Measurements from ENCODE around the gene NINL. TPM values are rescaled to one million over a fixed set of nuclear protein-coding genes. Genes with fewer than 3 reads are reported as not detected.
"Not testable (repeated sequence)": the region's sequence is repeated elsewhere in the genome, so short reads cannot be mapped to it uniquely, and the experiment has no call there.

NINL gene
- total RNA-seq, 1 experiment from 2014 or later: 2.8 TPM

GRCh38 chr20:25600632-25601031 is 15.3 kb upstream of the NINL start:
- no peak for DNase-seq (ENCODE audit: extremely low read depth, low read depth)

- no peak for DNase-seq (ENCODE audit: extremely low read depth, low read depth)
These were observed 7.0 kb upstream of the NINL start for GRCh38 chr20:25592135-25592852.

- not testable (repeated sequence) for DNase-seq (ENCODE audit: extremely low read depth, low read depth)
These were observed 5.4 kb upstream of the NINL start for GRCh38 chr20:25590778-25591177.

GRCh38 chr20:25588491-25588890 is 3.2 kb upstream of the NINL start:
- no peak for DNase-seq (ENCODE audit: extremely low read depth, low read depth)

DNA sequence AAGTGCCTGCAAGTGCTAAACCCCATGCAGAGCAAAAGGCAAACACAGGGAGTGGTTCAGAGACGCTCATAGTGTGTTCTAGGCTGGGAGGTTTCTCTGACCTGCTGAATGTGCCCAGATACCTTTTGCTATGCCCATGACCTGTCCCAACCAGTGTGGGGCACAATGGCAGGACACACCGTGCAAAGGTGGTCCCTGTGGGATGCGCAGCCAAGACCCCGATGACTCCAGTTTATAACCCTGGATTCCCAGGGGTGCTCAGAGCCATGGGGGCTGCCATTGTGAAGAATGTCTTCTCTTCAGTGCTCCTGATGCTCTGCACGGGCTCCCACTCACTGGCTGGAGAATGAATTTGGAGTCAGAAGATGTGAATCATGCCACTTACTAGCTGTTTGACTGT is 2.2 kb upstream of the NINL start:
- no peak for DNase-seq (ENCODE audit: extremely low read depth, low read depth)

GRCh38 chr20:25586877-25587276 is 1.5 kb upstream of the NINL start:
- DNase-seq (ENCODE audit: extremely low read depth, low read depth): no peak

DNA sequence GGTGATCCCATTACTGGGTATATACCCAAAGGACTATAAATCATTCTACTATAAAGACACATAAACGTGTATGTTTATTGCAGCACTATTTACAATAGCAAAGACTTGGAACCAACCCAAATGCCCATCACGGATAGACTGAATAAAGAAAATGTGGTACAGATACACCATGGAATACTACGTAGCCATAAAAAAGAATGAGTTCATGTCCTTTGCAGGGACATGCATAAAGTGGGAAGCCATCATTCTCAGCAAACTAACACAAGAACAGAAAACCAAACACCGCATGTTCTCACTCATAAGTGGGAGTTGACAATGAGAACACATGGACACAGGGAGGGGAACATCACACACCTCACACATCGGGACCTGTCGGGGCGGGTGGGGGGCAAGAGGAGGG is 1.7 kb downstream of the NINL start:
- DNase-seq (ENCODE audit: extremely low read depth, low read depth): not testable (repeated sequence)

DNA sequence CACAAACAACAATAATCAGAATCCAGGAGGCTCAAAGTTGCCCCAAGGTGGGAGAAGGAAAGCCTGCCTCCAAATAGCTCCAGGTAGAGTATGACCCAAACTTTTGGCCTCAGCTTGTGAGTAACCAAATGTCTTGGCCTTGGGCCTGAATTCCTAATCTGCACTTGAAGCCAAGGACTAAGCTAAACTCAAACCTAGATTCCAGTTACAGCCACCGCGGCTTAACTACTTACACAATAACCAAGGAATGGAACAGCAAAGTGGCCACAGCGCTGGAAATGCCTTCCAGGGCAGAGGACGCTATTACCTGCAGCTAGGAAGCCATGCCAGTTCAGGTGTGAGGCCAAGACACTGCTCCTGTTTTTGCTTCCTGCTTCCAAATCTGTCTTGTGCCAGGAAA is 4.6 kb downstream of the NINL start:
- no peak for DNase-seq (ENCODE audit: extremely low read depth, low read depth)

GRCh38 chr20:25579081-25579770 is 6.1 kb downstream of the NINL start:
- no peak for DNase-seq (ENCODE audit: extremely low read depth, low read depth)

- no peak for DNase-seq (ENCODE audit: extremely low read depth, low read depth)
These were observed 8.4 kb downstream of the NINL start for GRCh38 chr20:25576783-25577530.

GRCh38 chr20:25574411-25574810 is 10.9 kb downstream of the NINL start:
- no peak for DNase-seq (ENCODE audit: extremely low read depth, low read depth)

DNA sequence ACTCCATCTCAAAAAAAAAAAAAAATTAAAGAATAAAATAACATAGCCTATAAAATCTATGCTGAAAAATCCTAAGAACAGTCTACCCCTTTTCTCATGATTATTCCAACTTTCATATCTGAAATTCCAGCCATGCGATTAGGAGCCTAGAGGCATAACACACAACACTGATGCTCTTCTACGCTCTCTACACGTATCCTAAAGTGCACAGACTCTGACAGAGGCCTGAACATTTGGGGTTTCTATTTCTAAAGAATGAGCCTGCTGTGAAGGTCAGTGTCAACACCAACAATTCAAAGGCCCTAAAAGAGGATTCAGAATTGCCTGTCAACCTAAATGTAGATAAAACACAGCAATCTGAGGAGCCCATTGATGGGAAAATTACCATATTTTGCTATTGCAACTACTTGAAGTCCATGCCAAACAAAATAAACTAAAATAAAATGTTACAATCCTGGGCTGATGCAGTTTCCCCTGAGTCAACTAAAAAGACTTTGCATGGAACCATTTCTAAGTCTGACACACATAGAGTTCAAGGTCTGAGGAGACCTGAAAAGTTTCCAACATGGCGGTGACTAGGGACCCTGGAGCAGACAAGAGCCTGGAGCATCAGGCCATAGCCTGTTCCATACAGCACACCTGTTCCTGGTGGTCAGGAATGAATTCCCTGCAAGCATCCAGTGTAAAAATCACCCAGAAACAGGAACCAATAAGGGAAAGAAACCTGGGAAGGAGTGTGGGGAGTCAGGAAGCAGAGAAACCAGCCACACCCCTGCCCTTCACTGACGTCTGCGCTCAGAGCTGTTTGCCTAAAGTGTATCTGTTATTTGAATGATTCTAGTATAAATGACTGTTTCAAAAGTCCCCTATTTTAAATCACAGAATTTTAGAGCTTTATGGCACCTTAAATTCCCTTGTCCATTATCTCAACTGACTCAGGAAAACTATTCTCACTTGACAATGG is 11.8 kb downstream of the NINL start:
- DNase-seq (ENCODE audit: extremely low read depth, low read depth): no peak

DNA sequence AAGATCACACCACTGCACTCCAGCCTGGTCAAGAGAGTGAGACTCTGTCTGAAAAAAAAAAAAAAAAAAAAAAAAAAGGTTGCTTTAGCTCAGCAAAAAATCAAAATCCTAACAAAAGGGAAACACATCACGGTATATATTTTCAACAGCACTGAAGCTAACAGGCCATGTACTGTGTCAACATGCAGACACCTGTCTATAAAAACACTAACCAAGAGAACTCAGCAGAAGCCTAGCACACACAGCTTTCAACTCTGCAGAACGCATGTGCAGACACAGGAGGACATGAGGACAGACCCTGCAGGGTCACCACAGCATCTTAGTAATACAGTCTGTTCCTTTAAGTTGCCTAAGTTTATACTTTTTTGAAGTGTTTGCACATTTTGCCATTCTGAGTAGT is 13.5 kb downstream of the NINL start:
- no peak for DNase-seq (ENCODE audit: extremely low read depth, low read depth)

DNA sequence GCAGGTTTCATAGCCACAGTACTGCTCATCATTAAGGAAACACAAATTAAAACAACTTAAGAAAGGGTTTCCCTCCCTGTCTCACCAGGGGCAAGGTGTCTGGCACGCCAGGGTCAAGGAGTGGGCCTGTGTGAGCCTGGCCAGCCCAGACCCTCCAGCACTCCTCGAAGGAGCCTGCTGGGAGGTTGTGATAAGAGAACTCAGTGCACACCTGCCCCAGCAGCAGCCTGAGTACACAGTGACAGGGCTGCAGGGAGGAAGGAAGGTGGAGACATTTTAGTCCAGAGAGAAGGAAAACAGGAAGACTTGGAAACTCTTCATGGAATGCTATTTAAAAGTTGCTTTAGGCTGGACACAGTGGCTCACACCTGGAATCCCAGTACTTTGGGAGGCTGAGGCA is 14.1 kb downstream of the NINL start:
- no peak for DNase-seq (ENCODE audit: extremely low read depth, low read depth)

DNA sequence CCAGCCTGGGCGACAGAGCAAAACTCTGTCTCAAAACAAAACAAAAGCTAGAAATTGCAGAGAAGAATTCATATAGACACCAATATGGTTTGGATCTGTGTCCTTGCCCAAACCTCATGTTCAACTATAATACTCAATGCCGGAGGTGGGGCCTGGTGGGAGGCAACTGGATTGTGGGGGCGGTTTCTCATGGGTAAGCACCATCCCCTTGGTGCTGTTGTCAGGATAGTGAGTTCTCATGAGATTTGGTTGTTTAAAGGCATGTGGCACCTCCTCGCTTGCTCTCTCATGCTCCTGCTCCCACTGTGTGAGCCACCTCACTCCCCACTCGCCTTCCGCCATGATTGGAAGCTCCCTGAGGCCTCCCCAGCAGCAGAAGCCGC is 15.2 kb downstream of the NINL start:
- DNase-seq (ENCODE audit: extremely low read depth, low read depth): no peak

- DNase-seq (ENCODE audit: extremely low read depth, low read depth): no peak
These were observed 18.0 kb downstream of the NINL start for GRCh38 chr20:25567286-25567685.

GRCh38 chr20:25566821-25567220 is 18.5 kb downstream of the NINL start:
- no peak for DNase-seq (ENCODE audit: extremely low read depth, low read depth)

DNA sequence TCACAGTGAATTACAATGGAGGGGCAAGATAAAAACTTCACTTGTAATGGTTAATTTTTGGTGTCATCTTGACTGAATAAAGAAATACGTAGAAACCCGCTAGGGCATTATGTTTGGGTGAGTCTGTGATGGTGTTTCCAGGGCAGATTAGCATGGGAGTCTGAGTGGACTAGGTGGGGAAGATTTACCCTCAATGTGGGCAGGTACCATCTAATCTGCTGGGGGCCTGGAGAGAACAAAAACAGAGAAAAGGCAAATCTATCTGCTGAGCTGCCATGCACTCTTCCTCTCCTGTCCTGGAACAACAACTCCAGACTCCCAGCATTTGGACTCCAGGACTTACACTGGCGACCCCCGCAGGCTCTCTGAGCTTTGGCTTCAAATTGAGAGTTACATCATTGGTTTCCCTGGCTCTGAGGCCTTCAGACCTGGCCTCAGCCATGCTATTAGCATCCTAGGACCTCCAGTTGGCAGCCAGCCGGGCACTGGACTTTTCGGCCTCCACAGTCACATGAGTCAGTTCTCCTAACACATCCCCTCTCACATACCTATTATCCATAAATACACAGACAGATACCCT is 19.7 kb downstream of the NINL start:
- DNase-seq (ENCODE audit: extremely low read depth, low read depth): no peak

- DNase-seq (ENCODE audit: extremely low read depth, low read depth): no peak
These were observed 21.5 kb downstream of the NINL start for GRCh38 chr20:25563876-25564275.

DNA sequence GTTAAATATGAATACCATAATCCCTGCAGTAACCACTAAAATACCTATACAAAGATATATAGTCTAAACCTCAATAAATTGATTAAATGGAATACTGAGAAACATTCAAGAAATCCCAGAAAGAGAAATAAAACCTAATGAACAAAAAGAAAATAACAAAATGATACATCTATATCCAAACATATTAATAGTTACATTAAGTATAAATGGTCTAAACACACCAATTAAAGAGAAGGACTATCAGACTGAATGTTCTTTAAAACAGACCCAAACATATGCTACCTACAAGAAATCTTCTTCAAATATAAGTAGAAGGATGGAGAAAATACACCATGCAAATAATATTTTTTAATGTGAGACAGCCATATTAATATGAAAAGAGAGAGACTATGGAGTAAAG is 22.0 kb downstream of the NINL start:
- no peak for DNase-seq (ENCODE audit: extremely low read depth, low read depth)
